DND-41 (cell line): Measurements from ENCODE around the gene MARCKSL1.

Experiments used
- CTCF ChIP-seq: IDR thresholded peaks from 2 replicates; pipeline ENCODE4 v1.5.1; 2012; ENCODE audit warnings: borderline replicate concordance, low read length, moderate library complexity, mild to moderate bottlenecking; ENCODE audit not compliant: poor library complexity, severe bottlenecking; ENCODE audit errors: extremely low read depth
- EZH2 ChIP-seq: IDR thresholded peaks from 3 replicates; pipeline ENCODE4 v1.6.1; 2012; ENCODE audit warnings: borderline replicate concordance, low read depth, mild to moderate bottlenecking, moderate library complexity, low read length, inconsistent platforms; ENCODE audit not compliant: severe bottlenecking

- TF ChIP-seq CTCF: no peak
- no peak for TF ChIP-seq EZH2
These were observed 13.2 kb upstream of the MARCKSL1 start for GRCh38 chr1:32349211-32349708.
